Measurements from ENCODE around the gene MYH11. TPM values are rescaled to one million over a fixed set of nuclear protein-coding genes. Genes with fewer than 3 reads are reported as not detected.
A peak's percentile ranks its signal among the peaks of the same experiment; 100 is the strongest.

Gene MYH11
- total and polyA plus RNA-seq, 2 experiments from 2014 or later: 1.6 to 5.9 TPM

DNA sequence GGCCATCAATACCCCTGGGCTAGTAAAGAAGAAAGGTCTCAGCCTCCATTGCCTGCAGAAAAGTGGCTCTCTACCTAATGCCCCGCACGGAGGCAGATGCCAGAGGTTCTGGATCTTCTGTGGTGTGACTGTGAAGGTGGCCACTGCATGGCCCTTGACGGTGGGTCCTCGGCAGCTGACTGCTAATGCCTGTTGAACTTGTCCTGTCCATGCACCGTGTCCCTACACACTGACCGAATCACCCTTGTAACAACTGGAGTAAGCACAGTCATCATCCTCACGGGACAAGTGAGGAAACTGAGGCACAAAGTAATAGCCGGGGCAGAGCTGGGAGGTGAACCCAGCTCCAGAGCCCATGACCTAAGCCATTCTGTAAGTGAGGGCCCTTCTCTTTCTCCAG, 48.8 kb downstream of the MYH11 start (continued):
- TF ChIP-seq, protein P1, sequence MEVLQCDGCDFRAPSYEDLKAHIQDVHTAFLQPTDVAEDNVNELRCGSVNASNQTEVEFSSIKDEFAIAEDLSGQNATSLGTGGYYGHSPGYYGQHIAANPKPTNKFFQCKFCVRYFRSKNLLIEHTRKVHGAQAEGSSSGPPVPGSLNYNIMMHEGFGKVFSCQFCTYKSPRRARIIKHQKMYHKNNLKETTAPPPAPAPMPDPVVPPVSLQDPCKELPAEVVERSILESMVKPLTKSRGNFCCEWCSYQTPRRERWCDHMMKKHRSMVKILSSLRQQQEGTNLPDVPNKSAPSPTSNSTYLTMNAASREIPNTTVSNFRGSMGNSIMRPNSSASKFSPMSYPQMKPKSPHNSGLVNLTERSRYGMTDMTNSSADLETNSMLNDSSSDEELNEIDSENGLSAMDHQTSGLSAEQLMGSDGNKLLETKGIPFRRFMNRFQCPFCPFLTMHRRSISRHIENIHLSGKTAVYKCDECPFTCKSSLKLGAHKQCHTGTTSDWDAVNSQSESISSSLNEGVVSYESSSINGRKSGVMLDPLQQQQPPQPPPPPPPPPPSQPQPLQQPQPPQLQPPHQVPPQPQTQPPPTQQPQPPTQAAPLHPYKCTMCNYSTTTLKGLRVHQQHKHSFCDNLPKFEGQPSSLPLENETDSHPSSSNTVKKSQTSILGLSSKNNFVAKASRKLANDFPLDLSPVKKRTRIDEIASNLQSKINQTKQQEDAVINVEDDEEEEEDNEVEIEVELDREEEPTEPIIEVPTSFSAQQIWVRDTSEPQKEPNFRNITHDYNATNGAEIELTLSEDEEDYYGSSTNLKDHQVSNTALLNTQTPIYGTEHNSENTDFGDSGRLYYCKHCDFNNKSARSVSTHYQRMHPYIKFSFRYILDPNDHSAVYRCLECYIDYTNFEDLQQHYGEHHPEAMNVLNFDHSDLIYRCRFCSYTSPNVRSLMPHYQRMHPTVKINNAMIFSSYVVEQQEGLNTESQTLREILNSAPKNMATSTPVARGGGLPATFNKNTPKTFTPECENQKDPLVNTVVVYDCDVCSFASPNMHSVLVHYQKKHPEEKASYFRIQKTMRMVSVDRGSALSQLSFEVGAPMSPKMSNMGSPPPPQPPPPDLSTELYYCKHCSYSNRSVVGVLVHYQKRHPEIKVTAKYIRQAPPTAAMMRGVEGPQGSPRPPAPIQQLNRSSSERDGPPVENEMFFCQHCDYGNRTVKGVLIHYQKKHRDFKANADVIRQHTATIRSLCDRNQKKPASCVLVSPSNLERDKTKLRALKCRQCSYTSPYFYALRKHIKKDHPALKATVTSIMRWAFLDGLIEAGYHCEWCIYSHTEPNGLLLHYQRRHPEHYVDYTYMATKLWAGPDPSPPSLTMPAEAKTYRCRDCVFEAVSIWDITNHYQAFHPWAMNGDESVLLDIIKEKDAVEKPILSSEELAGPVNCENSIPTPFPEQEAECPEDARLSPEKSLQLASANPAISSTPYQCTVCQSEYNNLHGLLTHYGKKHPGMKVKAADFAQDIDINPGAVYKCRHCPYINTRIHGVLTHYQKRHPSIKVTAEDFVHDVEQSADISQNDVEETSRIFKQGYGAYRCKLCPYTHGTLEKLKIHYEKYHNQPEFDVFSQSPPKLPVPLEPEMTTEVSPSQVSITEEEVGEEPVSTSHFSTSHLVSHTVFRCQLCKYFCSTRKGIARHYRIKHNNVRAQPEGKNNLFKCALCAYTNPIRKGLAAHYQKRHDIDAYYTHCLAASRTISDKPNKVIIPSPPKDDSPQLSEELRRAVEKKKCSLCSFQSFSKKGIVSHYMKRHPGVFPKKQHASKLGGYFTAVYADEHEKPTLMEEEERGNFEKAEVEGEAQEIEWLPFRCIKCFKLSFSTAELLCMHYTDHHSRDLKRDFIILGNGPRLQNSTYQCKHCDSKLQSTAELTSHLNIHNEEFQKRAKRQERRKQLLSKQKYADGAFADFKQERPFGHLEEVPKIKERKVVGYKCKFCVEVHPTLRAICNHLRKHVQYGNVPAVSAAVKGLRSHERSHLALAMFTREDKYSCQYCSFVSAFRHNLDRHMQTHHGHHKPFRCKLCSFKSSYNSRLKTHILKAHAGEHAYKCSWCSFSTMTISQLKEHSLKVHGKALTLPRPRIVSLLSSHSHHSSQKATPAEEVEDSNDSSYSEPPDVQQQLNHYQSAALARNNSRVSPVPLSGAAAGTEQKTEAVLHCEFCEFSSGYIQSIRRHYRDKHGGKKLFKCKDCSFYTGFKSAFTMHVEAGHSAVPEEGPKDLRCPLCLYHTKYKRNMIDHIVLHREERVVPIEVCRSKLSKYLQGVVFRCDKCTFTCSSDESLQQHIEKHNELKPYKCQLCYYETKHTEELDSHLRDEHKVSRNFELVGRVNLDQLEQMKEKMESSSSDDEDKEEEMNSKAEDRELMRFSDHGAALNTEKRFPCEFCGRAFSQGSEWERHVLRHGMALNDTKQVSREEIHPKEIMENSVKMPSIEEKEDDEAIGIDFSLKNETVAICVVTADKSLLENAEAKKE (CRISPR knock-in tag; IDR thresholded peaks at IDR 0.05): no peak
- TF ChIP-seq, protein P2, sequence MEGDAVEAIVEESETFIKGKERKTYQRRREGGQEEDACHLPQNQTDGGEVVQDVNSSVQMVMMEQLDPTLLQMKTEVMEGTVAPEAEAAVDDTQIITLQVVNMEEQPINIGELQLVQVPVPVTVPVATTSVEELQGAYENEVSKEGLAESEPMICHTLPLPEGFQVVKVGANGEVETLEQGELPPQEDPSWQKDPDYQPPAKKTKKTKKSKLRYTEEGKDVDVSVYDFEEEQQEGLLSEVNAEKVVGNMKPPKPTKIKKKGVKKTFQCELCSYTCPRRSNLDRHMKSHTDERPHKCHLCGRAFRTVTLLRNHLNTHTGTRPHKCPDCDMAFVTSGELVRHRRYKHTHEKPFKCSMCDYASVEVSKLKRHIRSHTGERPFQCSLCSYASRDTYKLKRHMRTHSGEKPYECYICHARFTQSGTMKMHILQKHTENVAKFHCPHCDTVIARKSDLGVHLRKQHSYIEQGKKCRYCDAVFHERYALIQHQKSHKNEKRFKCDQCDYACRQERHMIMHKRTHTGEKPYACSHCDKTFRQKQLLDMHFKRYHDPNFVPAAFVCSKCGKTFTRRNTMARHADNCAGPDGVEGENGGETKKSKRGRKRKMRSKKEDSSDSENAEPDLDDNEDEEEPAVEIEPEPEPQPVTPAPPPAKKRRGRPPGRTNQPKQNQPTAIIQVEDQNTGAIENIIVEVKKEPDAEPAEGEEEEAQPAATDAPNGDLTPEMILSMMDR (conservative IDR thresholded peaks at IDR 0.05; ENCODE audit: low read depth in 2 of 2): no peak
- no peak for TF ChIP-seq JUNB (IDR thresholded peaks at IDR 0.05; ENCODE audit: unreplicated experiment)

DNA sequence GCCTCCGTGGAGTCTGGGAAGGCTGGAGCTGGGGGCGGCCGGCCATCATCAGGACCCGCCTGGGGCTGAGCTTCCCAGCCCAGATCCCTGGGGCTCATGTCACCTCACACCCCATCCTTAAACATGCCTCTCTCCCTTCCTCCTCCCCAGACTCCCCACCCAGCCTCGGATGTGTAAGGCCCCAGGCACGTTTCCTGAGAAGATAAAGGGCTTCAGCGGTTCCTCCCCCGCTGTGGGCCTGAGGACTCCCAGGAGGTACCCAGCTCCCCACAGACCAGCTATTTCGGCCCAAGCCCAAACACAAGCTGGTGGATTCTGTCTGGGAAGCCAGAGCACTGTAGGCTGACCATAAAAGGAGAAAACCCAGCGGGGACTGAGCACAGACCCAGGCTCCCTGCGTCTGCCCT, 49.2 kb downstream of the MYH11 start:
- TF ChIP-seq, protein P2 (conservative IDR thresholded peaks at IDR 0.05; ENCODE audit: low read depth in 2 of 2): no peak
- no peak for TF ChIP-seq CREB1 (CRISPR knock-in tag; IDR thresholded peaks at IDR 0.05; ENCODE audit: low read depth)
- no peak for TF ChIP-seq STAT1 (IDR thresholded peaks at IDR 0.05; ENCODE audit: unreplicated experiment)
- no peak for TF ChIP-seq EZH2phosphoT487 (IDR thresholded peaks at IDR 0.05; ENCODE audit: unreplicated experiment)
- TF ChIP-seq NANOG (IDR thresholded peaks at IDR 0.05; ENCODE audit: borderline replicate concordance): no peak
- TF ChIP-seq REST (IDR thresholded peaks at IDR 0.05; ENCODE audit: unreplicated experiment): no peak
- no peak for TF ChIP-seq JUNB (IDR thresholded peaks at IDR 0.05; ENCODE audit: unreplicated experiment)
- no peak for TF ChIP-seq ETS1 (IDR thresholded peaks at IDR 0.05)
- Mint-ChIP-seq H3K27ac (no peak overlapping the region), H3K9me3 (no peaks in the 10 kb centered on the region), H3K4me1 (peaks cover 4% of the 10 kb centered on the region; the same call in 2 of the 3 replicates), H3K27me3 (ENCODE audit: insufficient read depth, low read depth, poor library complexity) (peaks cover 8% of the 10 kb centered on the region), H3K36me3 (ENCODE audit: low read depth) (no peaks in the 10 kb centered on the region), H3K4me3 (no peak overlapping the region)
- H3K9me2 ChIP-seq (ENCODE audit: insufficient read depth): no peaks in the 10 kb centered on the region
- no peaks in the 10 kb centered on the region for H3F3A ChIP-seq (replicated peaks; ENCODE audit: low read depth)
- peak; percentile 24 for DNase-seq (ENCODE audit: low spot score)
- no peak overlapping the region for H3K4me3 ChIP-seq
- H3K4me1 ChIP-seq (ENCODE audit: insufficient read depth): no peaks in the 10 kb centered on the region; the same call in 1 of the 2 replicates
- H4K20me1 ChIP-seq (replicated peaks; ENCODE audit: insufficient read depth): no peaks in the 10 kb centered on the region
- H3K27ac ChIP-seq (ENCODE audit: low read depth): no peak overlapping the region
- no peaks in the 10 kb centered on the region for H3K27me3 ChIP-seq (ENCODE audit: insufficient read depth)
- H3K4me2 ChIP-seq: no peak overlapping the region
- no peaks in the 10 kb centered on the region for H3K79me2 ChIP-seq (replicated peaks; ENCODE audit: insufficient read depth)
- no peaks in the 10 kb centered on the region for H3K36me3 ChIP-seq (ENCODE audit: insufficient read depth)
- H2AFZ ChIP-seq: peak overlapping the region; percentile 81
- peak; percentile 95 for ATAC-seq
